Keratinocyte (primary cell): ENCODE measurements around the gene GDPD4. TPM values are rescaled to one million over a fixed set of nuclear protein-coding genes. Genes with fewer than 3 reads are reported as not detected.

ENCODE experiments used
- DNase-seq: peaks from one replicate; pipeline ENCODE4 v3.0.0-alpha.2; 2011; ENCODE audit warnings: low read depth, missing footprints, low spot score
- FAIRE-seq: peaks from 2 replicates; lab custom pipeline; 2011; peaks lifted over from hg19 to GRCh38; lab: Jason Lieb, UNC
- H2AFZ ChIP-seq: 2 replicates; pipeline ENCODE4 v1.6.0; 2012; ENCODE audit warnings: low read length, control low read depth, inconsistent platforms; ENCODE audit not compliant: control insufficient read depth
- H3K27ac ChIP-seq: 2 replicates; pipeline ENCODE4 v1.5.1; 2011; ENCODE audit warnings: low read length; ENCODE audit not compliant: control insufficient read depth, insufficient read depth
- H3K27me3 ChIP-seq: 3 replicates; pipeline ENCODE4 v1.6.0; 2011; ENCODE audit warnings: low read length; ENCODE audit not compliant: control insufficient read depth, insufficient read depth; ENCODE audit errors: extremely low read depth
- H3K36me3 ChIP-seq, 2 experiments: 2 replicates in 1 of 2; 3 replicates in 1 of 2; pipeline ENCODE4 v1.5.1; 2011; ENCODE audit warnings: low read length in 2 of 2, mild to moderate bottlenecking in 1 of 2; ENCODE audit not compliant: control insufficient read depth in 2 of 2, insufficient read depth in 2 of 2; ENCODE audit errors: extremely low read depth in 1 of 2
- H3K4me1 ChIP-seq: 3 replicates; pipeline ENCODE4 v1.5.1; 2011; ENCODE audit warnings: low read length; ENCODE audit not compliant: control insufficient read depth, insufficient read depth; ENCODE audit errors: extremely low read depth
- H3K4me2 ChIP-seq: 3 replicates; pipeline ENCODE4 v1.6.0; 2011; ENCODE audit warnings: low read depth, low read length; ENCODE audit not compliant: control insufficient read depth, insufficient read depth; ENCODE audit errors: extremely low read depth
- H3K4me3 ChIP-seq, 3 experiments: fragments of 200-600 bp in 1 of 3; sonication (generic) in 1 of 3; 2 replicates in 2 of 3; 3 replicates in 1 of 3; pipeline ENCODE4 v1.5.1; 2011 to 2016; ENCODE audit warnings: low read length in 3 of 3, mild to moderate bottlenecking in 3 of 3, control low read depth in 2 of 3, inconsistent platforms in 1 of 3, low read depth in 1 of 3, mixed read lengths in 1 of 3, mixed run types in 1 of 3, moderate library complexity in 1 of 3; ENCODE audit not compliant: control insufficient read depth in 2 of 3, insufficient read depth in 2 of 3; ENCODE audit errors: extremely low read depth in 1 of 3
- H3K79me2 ChIP-seq: 2 replicates; pipeline ENCODE4 v1.6.0; 2012; ENCODE audit warnings: low read length; ENCODE audit not compliant: control insufficient read depth, insufficient read depth
- H3K9ac ChIP-seq: 3 replicates; pipeline ENCODE4 v1.6.0; 2011; ENCODE audit warnings: low read length; ENCODE audit not compliant: control insufficient read depth, insufficient read depth; ENCODE audit errors: extremely low read depth
- H3K9me1 ChIP-seq: 3 replicates; pipeline ENCODE4 v1.6.0; 2011; ENCODE audit warnings: low read length; ENCODE audit not compliant: control insufficient read depth, insufficient read depth; ENCODE audit errors: extremely low read depth
- H3K9me3 ChIP-seq: 2 replicates; pipeline ENCODE4 v1.5.1; 2012; ENCODE audit warnings: low read depth, low read length; ENCODE audit not compliant: control insufficient read depth
- H4K20me1 ChIP-seq: 3 replicates; pipeline ENCODE4 v1.6.0; 2011; ENCODE audit warnings: low read length; ENCODE audit not compliant: control insufficient read depth, insufficient read depth; ENCODE audit errors: extremely low read depth
- EZH2 ChIP-seq: IDR thresholded peaks from one replicate; pipeline ENCODE4 v1.6.1; 2012; ENCODE audit warnings: inconsistent platforms, mild to moderate bottlenecking, low read length, moderate library complexity
- dilution Hi-C: fragments of 300-500 bp; cut with MboI; formaldehyde crosslinking; loops from one replicate; pipeline ENCODE4 v1.7.0; 2020; ENCODE audit warnings: low sequenced_read_pairs; ENCODE audit not compliant: extremely low pct_ligation_motif_present
- polyA plus RNA-seq, 5 experiments: library from polyadenylated mRNA; depleted of rRNA in 3 of 5; stranded (reverse) in 3 of 5; stranded (forward) in 1 of 5; unstranded in 1 of 5; fragments of >200 nt; gene quantifications; 1 replicate in 1 of 5; 2 replicates in 3 of 5; 3 replicates in 1 of 5; pipeline versions ENCODE4 v1.2.1 to v1.2.3, GENCODE V29; 2011 to 2012; ENCODE audit warnings: missing spikeins in 2 of 5, low read depth in 1 of 5, low replicate concordance in 1 of 5
- TF ChIP-seq, protein P1 (sequence below), 3 experiments: IDR thresholded peaks in 1 of 3; conservative IDR thresholded peaks in 1 of 3; optimal IDR thresholded peaks in 1 of 3; 2 replicates in 2 of 3; 3 replicates in 1 of 3; pipeline versions ENCODE3 to v1.5.1; 2011; ENCODE audit warnings: low read length in 3 of 3, mild to moderate bottlenecking in 3 of 3, moderate library complexity in 2 of 3, control low read depth in 1 of 3, inconsistent platforms in 1 of 3; ENCODE audit not compliant: insufficient read depth in 2 of 3; ENCODE audit errors: extremely low read depth in 1 of 3

GDPD4 gene
- polyA plus RNA-seq, 1 donor (not counting 4 experiments of a cell fraction or from before 2014, with no cell fraction given): not detected

DNA sequence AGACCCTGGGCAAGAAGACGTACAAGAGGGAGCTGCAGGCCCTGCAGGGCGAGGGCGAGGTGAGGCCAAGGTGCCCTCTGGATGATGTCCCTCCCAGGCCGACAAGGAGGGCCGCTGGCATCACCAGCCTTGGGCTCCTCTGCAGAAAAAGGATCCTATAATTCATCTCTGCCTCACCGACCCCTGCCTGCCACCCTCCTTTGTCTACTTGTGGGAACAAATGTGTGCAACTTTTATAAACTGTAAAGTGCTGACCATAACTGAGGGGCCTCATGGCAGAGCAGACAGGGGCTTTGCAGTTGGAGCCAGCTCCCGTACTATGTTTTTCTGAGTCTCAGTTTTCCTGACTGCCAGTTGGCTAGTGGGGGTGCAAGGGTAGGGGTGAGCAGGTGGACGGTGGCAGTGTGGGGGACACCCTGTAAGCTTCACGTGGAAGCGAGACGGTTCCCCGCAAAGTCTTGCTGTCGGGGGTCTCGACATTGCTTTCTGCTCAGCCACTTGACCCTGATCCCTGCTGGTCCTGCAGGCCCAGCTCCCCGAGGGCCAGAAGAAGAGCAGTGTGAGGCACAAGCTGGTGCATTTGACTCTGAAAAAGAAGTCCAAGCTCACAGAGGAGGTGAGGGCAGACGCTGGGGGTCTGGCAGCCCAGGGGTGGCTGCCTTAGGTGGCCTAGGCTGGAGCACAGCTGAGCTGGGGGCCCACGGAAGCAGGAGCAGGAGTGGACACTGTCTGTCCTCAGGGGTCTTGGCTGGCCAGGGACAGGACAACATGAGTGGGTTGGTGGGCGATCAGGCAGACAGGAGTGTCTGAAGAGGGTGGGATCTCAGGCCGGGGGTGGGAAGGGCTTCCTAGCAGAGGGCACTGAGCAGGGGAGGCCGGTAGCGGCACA lies 118.7 kb downstream of the GDPD4 start:
- dilution Hi-C loops: no loop called here
- H3K9me1 ChIP-seq: no peaks in the 10 kb centered on the region
- no peak overlapping the region for H3K4me3 ChIP-seq
- no peak overlapping the region for H3K27ac ChIP-seq
- H3K79me2 ChIP-seq: no peaks in the 10 kb centered on the region
- FAIRE-seq: no peak
- no peaks in the 10 kb centered on the region for H3K27me3 ChIP-seq
- H2AFZ ChIP-seq: no peak overlapping the region
- H3K36me3 ChIP-seq: no peaks in the 10 kb centered on the region
- TF ChIP-seq EZH2: no peak
- TF ChIP-seq, protein P1, sequence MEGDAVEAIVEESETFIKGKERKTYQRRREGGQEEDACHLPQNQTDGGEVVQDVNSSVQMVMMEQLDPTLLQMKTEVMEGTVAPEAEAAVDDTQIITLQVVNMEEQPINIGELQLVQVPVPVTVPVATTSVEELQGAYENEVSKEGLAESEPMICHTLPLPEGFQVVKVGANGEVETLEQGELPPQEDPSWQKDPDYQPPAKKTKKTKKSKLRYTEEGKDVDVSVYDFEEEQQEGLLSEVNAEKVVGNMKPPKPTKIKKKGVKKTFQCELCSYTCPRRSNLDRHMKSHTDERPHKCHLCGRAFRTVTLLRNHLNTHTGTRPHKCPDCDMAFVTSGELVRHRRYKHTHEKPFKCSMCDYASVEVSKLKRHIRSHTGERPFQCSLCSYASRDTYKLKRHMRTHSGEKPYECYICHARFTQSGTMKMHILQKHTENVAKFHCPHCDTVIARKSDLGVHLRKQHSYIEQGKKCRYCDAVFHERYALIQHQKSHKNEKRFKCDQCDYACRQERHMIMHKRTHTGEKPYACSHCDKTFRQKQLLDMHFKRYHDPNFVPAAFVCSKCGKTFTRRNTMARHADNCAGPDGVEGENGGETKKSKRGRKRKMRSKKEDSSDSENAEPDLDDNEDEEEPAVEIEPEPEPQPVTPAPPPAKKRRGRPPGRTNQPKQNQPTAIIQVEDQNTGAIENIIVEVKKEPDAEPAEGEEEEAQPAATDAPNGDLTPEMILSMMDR (optimal IDR thresholded peaks at IDR 0.05 in 1 of 3, IDR thresholded peaks at IDR 0.05 in 1 of 3, conservative IDR thresholded peaks at IDR 0.05 in 1 of 3; ENCODE audit: extremely low read depth in 1 of 3, insufficient read depth in 2 of 3, low read length in 3 of 3): no peak
- no peaks in the 10 kb centered on the region for H3K4me1 ChIP-seq
- no peaks in the 10 kb centered on the region for H4K20me1 ChIP-seq
- H3K9ac ChIP-seq: no peak overlapping the region
- no peak for DNase-seq
- no peak overlapping the region for H3K4me2 ChIP-seq
- no peaks in the 10 kb centered on the region for H3K9me3 ChIP-seq

DNA sequence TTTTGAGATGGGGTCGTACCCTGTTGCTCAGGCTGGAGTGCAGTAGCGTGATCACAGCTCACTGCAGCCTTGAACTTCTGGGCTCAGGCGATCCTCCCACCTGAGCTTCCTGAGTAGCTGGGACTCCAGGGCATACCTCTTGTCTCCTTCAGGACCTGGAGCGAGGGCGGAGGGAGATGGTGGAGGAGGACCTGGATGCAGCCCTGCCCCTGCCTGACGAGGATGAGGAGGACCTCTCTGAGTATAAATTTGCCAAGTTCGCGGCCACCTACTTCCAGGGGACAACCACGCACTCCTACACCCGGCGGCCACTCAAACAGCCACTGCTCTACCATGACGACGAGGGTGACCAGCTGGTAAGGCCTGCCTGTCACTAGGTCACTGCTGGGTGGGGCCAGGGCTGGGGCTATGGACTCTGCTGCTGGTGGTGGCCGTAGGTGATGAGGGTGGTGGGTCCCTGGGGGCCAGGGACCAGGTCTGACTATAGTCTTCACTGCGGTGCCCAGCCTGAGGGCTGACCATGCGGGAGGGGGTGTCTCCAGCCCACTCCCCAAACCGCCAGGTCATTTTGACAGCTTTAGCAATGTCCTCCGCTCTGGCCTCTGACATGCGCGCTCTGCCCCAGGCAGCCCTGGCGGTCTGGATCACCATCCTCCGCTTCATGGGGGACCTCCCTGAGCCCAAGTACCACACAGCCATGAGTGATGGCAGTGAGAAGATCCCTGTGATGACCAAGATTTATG lies 119.5 kb downstream of the GDPD4 start:
- no peaks in the 10 kb centered on the region for H4K20me1 ChIP-seq
- FAIRE-seq (no peak), DNase-seq (no peak)
- no peak overlapping the region for H2AFZ ChIP-seq
- no peak overlapping the region for H3K27ac ChIP-seq
- no peaks in the 10 kb centered on the region for H3K4me1 ChIP-seq
- TF ChIP-seq, protein P1 (optimal IDR thresholded peaks at IDR 0.05 in 1 of 3, IDR thresholded peaks at IDR 0.05 in 1 of 3, conservative IDR thresholded peaks at IDR 0.05 in 1 of 3; ENCODE audit: extremely low read depth in 1 of 3, insufficient read depth in 2 of 3, low read length in 3 of 3): no peak
- TF ChIP-seq EZH2: no peak
- no peak overlapping the region for H3K4me2 ChIP-seq
- no peaks in the 10 kb centered on the region for H3K9me3 ChIP-seq
- no peaks in the 10 kb centered on the region for H3K27me3 ChIP-seq
- H3K36me3 ChIP-seq: no peaks in the 10 kb centered on the region
- dilution Hi-C loops: no loop called here
- H3K79me2 ChIP-seq: no peaks in the 10 kb centered on the region
- H3K4me3 ChIP-seq: no peak overlapping the region
- H3K9me1 ChIP-seq: no peaks in the 10 kb centered on the region
- no peak overlapping the region for H3K9ac ChIP-seq
